GM21423 (cell line): ENCODE data around the gene CPN2.
A peak's percentile ranks its signal among the peaks of the same experiment; 100 is the strongest.

Experiments
- ATAC-seq: cut with Tn5 transposase; IDR thresholded peaks from one replicate; pipeline ENCODE4 v1.9.1; 2021; ENCODE audit warnings: mild to moderate bottlenecking, moderate library complexity; ENCODE audit not compliant: unreplicated experiment

Gene CPN2

GRCh38 chr3:194315088-194315964 lies 35.8 kb downstream of the CPN2 start:
- ATAC-seq = peak; percentile 89

- ATAC-seq = no peak
Observed at GRCh38 chr3:194314388-194315068, 36.6 kb downstream of the CPN2 start.

GRCh38 chr3:194313560-194314387 lies 37.4 kb downstream of the CPN2 start:
- ATAC-seq = no peak

GRCh38 chr3:194312743-194313281 lies 38.3 kb downstream of the CPN2 start:
- no peak for ATAC-seq

- ATAC-seq = no peak
Observed at GRCh38 chr3:194312186-194312742, 38.9 kb downstream of the CPN2 start.

- no peak for ATAC-seq
Observed at GRCh38 chr3:194311000-194311399, 40.1 kb downstream of the CPN2 start.

GRCh38 chr3:194310060-194310835 lies 40.9 kb downstream of the CPN2 start:
- ATAC-seq = no peak

GRCh38 chr3:194308601-194309449 lies 42.3 kb downstream of the CPN2 start:
- no peak for ATAC-seq

GRCh38 chr3:194307849-194308248 lies 43.3 kb downstream of the CPN2 start:
- ATAC-seq = no peak

- peak; percentile 40 for ATAC-seq
Observed at GRCh38 chr3:194306771-194307640, 44.1 kb downstream of the CPN2 start.

- peak; percentile 43 for ATAC-seq
Observed at GRCh38 chr3:194306109-194306686, 44.9 kb downstream of the CPN2 start.

GRCh38 chr3:194305356-194306108 lies 45.6 kb downstream of the CPN2 start:
- ATAC-seq = no peak

GRCh38 chr3:194304186-194304917 lies 46.8 kb downstream of the CPN2 start:
- ATAC-seq = no peak

GRCh38 chr3:194303749-194304148 lies 47.4 kb downstream of the CPN2 start:
- no peak for ATAC-seq

GRCh38 chr3:194301730-194302129 lies 49.4 kb downstream of the CPN2 start:
- ATAC-seq = no peak

GRCh38 chr3:194300936-194301335 lies 50.2 kb downstream of the CPN2 start:
- no peak for ATAC-seq
